ENCODE data around the gene ZNF479.
"Not testable (repeated sequence)": the region's sequence is repeated elsewhere in the genome, so short reads cannot be mapped to it uniquely, and the experiment has no call there.

Gene ZNF479

DNA sequence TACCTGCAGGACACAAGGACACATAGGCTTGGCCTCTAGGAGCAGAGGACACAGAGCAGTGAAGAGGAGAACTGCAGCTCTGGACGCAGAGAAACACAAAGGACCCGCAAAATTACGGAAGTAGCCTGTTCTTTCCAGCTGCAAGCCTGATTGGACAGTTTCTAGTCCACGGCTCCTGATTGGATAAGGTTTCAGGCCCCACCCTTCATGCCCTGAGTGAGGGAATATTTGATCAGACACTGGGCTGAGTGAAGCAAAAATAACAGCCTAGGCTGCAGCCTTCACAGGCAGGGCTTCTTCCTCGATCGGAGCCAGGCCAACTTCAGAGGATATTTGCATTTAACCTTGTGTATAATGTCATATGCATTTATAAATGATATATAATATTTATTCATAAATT lies at the start of gene ZNF479:
Gene ZNF479, minus strand, starts transcription at position 101 of the 400 bp plus-strand sequence. CDS start 112 bp downstream, outside the sequence.
- H3K9me3 ChIP-seq; H3K27me3 ChIP-seq (ENCODE audit: low read depth); in situ Hi-C loops (cut with MboI; ENCODE audit: low sequenced_read_pairs); H3K36me3 ChIP-seq (replicated peaks); DNase-seq (ENCODE audit: low spot score in 2 of 2); H3K4me3 ChIP-seq; H3K4me1 ChIP-seq: not testable (repeated sequence)

DNA sequence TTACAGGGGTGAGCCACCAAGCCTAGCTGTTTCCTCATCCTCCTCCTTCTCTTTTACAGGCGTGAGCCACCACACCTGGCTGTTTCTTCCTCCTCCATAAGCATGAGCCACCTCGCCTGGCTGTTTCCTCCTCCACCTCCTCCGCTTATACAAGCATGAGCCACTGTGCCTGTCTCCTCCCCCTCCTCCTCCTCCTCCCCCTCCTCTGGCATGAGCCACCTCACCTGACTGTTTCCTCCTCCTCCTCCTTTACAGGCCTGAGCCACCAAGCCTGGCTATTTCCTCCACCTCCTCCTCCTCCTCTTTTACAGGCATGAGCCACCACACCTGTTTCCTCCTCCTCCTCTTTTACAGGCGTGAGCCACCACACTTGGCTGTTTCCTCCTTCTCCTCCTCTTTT lies 49.8 kb upstream of the ZNF479 start:
- H3K4me1 ChIP-seq = no peaks in the 10 kb centered on the region
- no peaks in the 10 kb centered on the region for H3K36me3 ChIP-seq (replicated peaks)
- in situ Hi-C loops (cut with MboI; ENCODE audit: low sequenced_read_pairs) = no loop called here
- H3K9me3 ChIP-seq = no peaks in the 10 kb centered on the region
- no peaks in the 10 kb centered on the region for H3K27me3 ChIP-seq (ENCODE audit: low read depth)
- no peak overlapping the region for H3K4me3 ChIP-seq
- no peak for DNase-seq (ENCODE audit: low spot score in 2 of 2)

DNA sequence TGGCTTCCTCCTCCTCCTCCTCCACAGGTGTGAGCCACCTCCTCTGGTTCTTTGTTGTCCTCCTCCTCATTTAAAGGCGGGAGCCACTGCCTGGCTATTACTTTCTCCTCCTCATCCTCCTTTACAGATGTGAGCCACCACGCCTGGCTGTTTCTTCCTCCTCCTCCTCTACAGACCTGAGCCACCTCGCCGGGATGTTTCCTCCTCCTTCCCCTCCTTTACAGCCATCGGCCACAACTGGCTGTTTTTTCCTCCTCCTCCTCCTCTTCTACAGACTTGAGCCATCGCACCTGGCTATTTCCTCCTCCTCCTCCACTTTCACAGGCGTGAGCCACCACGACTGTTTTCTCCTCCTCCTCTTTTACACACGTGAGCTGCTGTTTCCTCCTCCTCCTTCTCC lies 49.0 kb upstream of the ZNF479 start:
- in situ Hi-C loops (cut with MboI; ENCODE audit: low sequenced_read_pairs) = no loop called here
- H3K9me3 ChIP-seq = no peaks in the 10 kb centered on the region
- H3K4me1 ChIP-seq = no peaks in the 10 kb centered on the region
- no peaks in the 10 kb centered on the region for H3K27me3 ChIP-seq (ENCODE audit: low read depth)
- DNase-seq (ENCODE audit: low spot score in 2 of 2) = no peak
- H3K4me3 ChIP-seq = no peak overlapping the region
- H3K36me3 ChIP-seq (replicated peaks) = no peaks in the 10 kb centered on the region

DNA sequence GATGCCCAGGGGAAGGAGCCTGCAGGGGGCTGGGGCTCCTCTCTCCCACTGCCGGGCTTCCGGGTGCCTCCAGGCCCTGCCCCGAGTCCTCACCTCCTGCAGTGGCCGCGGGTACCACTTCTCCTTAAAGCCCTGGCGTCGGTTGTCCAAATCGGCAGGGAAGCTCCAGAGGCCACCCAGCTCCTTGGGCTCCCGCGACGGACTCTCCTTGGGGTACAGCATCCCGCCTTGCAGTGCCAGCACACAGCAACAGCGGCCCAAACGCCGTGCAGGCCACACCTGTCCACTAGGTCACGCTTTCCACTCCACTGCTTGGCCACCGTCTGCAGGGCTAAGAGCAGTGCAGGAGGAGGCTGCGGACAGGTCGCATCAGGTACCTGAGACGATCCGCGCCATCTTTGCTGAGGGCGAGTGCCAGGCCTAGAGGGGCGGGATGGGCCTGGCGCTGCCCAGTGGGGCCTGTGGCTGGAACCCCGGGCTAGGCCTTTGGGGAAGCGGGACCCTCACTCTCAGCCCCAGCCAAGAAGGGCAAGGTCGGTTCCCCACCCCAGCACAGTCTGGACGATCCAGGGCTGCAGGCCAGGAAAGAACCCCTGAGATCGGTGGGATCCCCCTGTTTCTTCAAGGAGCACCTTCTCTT lies 47.7 kb upstream of the ZNF479 start:
- no peaks in the 10 kb centered on the region for H3K36me3 ChIP-seq (replicated peaks)
- H3K27me3 ChIP-seq (ENCODE audit: low read depth) = no peaks in the 10 kb centered on the region
- no peak for DNase-seq (ENCODE audit: low spot score in 2 of 2)
- H3K4me1 ChIP-seq = no peaks in the 10 kb centered on the region
- H3K9me3 ChIP-seq = no peaks in the 10 kb centered on the region
- in situ Hi-C loops (cut with MboI; ENCODE audit: low sequenced_read_pairs) = no loop called here
- H3K4me3 ChIP-seq = no peak overlapping the region

DNA sequence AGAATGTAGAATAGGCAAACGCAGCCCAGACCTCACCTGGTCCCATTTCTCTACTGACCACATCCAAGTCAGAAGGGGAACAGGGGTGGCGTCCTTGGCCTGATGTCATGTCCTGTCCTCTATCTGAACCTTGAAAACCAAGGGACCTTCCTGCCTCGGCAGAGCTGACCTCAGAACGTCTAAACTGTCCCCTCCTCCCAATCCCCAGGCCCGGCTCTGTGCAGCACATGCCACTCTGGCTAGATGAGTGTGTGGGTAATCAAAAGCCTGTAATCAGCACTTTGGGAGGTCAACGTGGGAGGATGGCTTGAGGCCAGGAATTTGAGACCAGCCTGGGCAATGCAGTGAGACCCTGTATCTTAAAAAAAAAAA lies 46.5 kb upstream of the ZNF479 start:
- DNase-seq (ENCODE audit: low spot score in 2 of 2) = no peak
- no peaks in the 10 kb centered on the region for H3K4me1 ChIP-seq
- in situ Hi-C loops (cut with MboI; ENCODE audit: low sequenced_read_pairs) = no loop called here
- no peaks in the 10 kb centered on the region for H3K9me3 ChIP-seq
- no peak overlapping the region for H3K4me3 ChIP-seq
- H3K27me3 ChIP-seq (ENCODE audit: low read depth) = no peaks in the 10 kb centered on the region
- H3K36me3 ChIP-seq (replicated peaks) = no peaks in the 10 kb centered on the region

DNA sequence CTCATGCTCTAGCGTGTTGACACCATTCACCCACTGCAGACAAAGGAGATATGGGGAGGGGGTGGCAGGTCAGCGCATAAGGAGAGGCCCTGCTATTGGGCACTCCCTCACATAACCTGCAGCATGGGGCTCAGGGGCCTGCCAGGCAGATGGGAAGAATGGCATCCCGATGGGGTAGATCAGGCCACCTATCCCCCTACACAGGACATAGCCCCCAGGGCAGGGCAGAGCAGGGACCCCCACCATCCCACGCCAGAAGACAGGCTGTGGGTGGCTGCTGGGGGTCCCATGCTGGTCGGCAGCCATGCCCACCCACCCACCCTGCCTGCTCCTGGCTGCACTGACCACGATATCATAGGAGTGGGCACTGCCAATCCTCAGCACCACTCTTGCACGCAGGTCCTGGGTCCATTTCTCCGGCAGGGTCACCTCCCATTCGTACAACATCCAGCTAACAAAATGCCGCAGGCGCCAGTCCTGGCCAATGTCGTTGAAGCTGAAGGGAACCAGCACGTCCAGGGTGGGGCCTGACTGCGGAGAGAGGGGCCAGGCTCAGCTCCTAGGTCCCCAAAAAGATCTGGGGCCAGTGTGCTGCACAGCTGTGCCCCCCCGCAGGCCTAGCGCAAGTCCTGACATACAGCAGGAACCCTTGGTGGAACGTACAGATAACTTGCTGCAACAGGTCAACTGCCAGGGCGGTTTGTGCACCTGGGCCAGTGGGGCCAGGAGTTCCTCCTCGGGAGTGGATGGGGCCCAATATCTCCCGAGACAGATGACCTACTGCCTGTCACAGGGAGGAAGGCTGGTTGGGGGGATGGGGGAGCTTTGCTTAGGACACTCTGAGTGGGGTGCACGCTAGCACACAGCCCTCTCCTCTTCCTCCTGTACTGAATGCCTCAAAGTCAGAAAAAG lies 45.9 kb upstream of the ZNF479 start:
- Histone ChIP-seq H3K4me1 (no peaks in the 10 kb centered on the region), H3K9me3 (no peaks in the 10 kb centered on the region), H3K27me3 (ENCODE audit: low read depth) (no peaks in the 10 kb centered on the region), H3K4me3 (no peak overlapping the region), H3K36me3 (replicated peaks) (no peaks in the 10 kb centered on the region)
- DNase-seq (ENCODE audit: low spot score in 2 of 2) = no peak
- in situ Hi-C loops (cut with MboI; ENCODE audit: low sequenced_read_pairs) = no loop called here

DNA sequence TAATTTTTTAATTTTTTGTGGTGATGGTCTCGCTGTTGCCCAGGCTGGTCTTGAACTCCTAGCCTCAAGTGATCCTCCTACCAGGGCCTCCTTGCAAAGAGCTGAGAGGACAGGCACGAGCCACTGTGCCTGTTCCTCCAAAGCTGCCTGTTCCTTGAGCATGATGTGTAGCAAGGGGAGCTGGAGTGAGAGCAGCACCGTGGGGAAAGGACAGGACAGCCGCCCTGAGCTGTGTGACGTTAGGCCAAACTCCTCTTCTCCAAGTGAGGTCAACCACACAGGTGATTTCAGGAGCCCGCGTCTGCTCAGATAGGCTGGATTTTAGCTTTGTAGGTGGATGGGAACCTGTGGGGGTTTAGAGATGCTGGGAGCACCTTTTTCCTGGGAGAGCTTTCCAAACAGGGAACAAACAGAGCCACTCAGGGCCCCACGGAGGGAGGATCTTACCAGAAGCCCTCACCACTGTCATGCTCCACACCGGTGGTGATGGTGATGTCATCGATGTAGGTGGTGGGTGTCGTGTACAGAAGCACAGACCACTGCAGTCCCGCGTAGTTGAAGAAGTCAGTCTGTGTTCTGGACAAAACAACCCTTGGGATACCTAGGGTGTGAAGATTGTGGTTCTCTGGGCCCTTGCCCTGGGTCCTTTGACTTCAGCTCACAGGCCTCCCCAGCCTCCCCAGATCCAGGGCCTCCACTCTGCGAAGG lies 44.8 kb upstream of the ZNF479 start:
- Histone ChIP-seq H3K9me3 (no peaks in the 10 kb centered on the region), H3K36me3 (replicated peaks) (no peaks in the 10 kb centered on the region), H3K27me3 (ENCODE audit: low read depth) (no peaks in the 10 kb centered on the region), H3K4me3 (no peak overlapping the region), H3K4me1 (no peaks in the 10 kb centered on the region)
- in situ Hi-C loops (cut with MboI; ENCODE audit: low sequenced_read_pairs) = no loop called here
- DNase-seq (ENCODE audit: low spot score in 2 of 2) = no peak

DNA sequence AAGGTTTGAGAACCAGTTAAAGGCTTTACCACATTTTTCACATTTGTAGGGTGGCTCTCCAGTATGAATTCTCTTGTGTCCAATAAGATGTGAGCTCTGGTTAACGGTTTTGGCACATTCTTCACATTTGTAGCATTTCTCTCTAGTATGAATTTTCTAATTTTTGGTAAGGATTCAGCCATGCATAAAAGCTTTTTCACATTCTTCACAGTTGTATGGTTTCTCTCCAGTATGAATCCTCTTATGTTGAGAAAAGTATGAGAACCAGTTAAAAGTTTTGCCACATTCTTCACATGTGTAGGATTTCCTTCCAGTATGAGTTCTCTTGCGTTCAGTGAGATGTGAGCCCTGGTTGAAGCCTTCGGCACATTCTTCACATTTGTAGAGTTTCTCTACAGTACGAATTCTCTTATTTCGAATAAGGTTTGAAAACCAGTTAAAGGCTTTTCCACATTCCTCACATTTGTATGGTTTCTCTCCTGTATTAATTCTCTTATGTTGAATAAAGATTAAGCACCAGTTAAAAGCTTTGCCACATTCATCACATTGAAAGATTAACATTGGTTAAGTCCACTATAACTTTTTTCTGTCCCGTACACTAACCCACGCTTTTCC lies 33.2 kb upstream of the ZNF479 start:
- Histone ChIP-seq H3K4me3 (no peak overlapping the region), H3K9me3 (no peaks in the 10 kb centered on the region; the same call in 1 of the 2 replicates), H3K36me3 (replicated peaks) (no peaks in the 10 kb centered on the region), H3K27me3 (ENCODE audit: low read depth) (no peaks in the 10 kb centered on the region), H3K4me1 (no peaks in the 10 kb centered on the region)
- no peak for DNase-seq (ENCODE audit: low spot score in 2 of 2)
- in situ Hi-C loops (cut with MboI; ENCODE audit: low sequenced_read_pairs) = no loop called here

DNA sequence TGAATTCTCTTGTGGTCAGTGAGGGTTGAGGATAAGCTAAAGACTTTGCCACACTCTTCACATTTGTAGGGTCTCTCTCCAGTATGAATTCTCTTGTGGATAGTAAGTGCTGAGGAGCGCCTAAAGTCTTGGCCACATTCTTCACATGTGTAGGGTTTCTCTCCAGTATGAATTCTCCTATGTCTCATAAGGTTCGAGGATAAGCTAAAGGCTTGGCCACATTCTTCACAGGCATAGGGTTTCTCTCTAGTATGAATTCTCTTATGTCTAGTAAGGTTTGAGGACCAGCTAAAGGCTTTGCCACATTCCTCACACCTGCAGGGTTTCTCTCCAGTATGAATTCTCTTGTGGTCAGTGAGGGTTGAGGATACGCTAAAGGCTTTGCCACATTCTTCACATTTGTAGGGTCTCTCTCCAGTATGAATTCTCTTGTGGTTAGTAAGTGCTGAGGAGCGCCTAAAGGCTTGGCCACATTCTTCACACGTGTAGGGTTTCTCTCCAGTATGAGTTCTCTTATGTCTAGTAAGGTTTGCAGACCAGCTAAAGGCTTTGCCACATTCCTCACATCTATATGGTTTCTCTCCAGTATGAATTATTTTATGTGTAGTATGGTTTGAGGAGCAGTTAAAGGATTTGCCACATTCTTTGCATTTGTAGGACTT lies 12.0 kb downstream of the ZNF479 start:
- H3K9me3 ChIP-seq; H3K36me3 ChIP-seq (replicated peaks); H3K27me3 ChIP-seq (ENCODE audit: low read depth); H3K4me3 ChIP-seq; DNase-seq (ENCODE audit: low spot score in 2 of 2); H3K4me1 ChIP-seq; in situ Hi-C loops (cut with MboI; ENCODE audit: low sequenced_read_pairs): not testable (repeated sequence)

Measured in HAP-1 (cell line).